K562 treated with DMSO at 1 percent for 24 hours (cell line): Measurements from ENCODE around the gene KIF26B. TPM values are rescaled to one million over a fixed set of nuclear protein-coding genes. Genes with fewer than 3 reads are reported as not detected.

Experiments
- total RNA-seq: library from RNA; unstranded; fragments of 300-600 nt; gene quantifications from 2 replicates; pipeline ENCODE4 v1.2.3, GENCODE V29; 2022; ENCODE audit warnings: low read depth; ENCODE audit not compliant: insufficient read depth

KIF26B gene
- total RNA-seq, result 0.07 and 0.17 TPM in 2 replicates

DNA sequence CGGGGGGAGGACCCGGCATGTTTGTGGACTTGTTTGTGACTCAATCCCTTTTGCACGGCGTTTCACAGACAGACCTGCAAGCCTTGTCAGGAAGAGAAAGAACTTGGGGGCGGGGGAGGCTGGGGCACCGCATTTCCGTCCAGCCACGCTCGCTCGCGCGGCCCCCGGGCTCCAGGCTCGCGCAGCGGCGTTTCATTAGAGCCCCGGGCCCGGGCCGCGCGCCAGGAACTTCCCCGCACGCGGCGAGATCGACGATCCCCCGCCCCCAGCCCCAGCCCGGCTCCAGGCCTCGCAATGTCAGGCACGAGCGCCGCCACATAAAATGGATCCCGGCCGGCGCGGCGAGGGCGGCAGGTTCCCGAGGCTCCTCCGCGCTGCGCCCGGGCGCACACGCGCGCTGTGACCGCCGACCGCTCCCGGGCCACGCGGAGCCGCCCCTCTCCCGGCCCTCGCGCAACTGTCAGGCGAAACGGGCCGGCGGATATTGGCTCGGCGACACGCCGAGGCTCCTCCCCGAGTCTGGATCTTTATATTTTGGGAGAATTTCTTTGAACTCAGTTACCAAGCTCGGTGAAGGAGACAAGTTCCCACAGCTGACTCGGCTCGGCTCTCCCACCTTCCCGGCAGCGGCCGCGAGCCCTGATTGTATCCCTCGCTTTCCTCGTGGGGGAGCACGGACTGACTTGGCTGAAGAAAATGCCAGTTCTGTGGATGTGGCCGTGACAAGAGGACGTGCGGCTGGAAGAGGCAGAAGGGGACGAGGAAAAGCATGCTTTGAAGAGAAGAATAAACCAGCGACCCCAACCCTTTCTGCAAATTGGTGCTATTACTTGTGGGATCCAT lies at the start of gene KIF26B:
TSS of gene KIF26B (plus strand) at position 557 of the 843 bp plus-strand sequence. CDS start 440 bp downstream, outside the sequence.

